GM18870 (cell line): ENCODE results near the gene PRSS36.

Experiments used
- ATAC-seq: cut with Tn5 transposase; IDR thresholded peaks from one replicate; pipeline ENCODE4 v1.9.1; 2021; ENCODE audit warnings: moderate library complexity; ENCODE audit not compliant: unreplicated experiment

PRSS36 gene

GRCh38 chr16:31128711-31129567 lies 20.9 kb downstream of the PRSS36 start:
- no peak for ATAC-seq

GRCh38 chr16:31127182-31127581 lies 22.7 kb downstream of the PRSS36 start:
- no peak for ATAC-seq

DNA sequence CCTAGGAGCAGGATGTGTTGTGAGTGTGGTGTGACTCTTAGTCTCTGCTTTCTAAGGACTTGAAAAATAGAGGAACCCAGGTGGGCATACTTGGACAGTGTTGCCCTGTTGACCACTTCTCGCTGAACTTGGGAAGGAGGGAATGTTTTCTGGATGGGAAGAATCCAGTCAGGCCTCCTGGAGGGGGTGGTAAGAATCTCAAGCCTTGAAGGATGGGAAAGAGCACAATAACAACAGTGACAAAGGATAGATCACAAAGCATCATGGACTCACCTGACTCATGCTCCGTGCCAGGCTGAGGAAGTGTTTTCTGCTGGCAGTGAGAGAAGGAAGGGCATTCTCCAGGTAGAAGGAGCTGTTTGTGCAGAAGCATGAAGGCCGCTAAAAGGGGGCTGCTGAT lies 24.0 kb downstream of the PRSS36 start:
- no peak for ATAC-seq

DNA sequence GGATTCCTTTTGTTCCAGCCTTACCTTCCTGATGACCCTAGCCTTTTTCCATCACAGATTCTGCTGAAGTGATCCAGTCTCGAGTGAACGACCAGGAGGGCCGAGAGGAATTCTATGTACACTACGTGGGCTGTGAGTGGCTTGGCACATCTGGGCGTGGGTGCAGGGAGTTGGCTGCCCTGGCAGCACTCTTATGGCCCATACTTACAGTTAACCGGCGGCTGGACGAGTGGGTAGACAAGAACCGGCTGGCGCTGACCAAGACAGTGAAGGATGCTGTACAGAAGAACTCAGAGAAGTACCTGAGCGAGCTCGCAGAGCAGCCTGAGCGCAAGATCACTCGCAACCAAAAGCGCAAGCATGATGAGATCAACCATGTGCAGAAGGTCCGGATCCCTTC lies 29.7 kb downstream of the PRSS36 start:
- no peak for ATAC-seq

- ATAC-seq, result no peak
Measured at GRCh38 chr16:31118223-31119155, 31.4 kb downstream of the PRSS36 start.

- ATAC-seq, result peak; percentile 84
Measured at GRCh38 chr16:31117384-31118222, 32.3 kb downstream of the PRSS36 start, which contains the start of gene KAT8. Gene KAT8, plus strand, starts transcription at chr16:31117664. Its CDS starts 18 bp downstream, at chr16:31117682.

DNA sequence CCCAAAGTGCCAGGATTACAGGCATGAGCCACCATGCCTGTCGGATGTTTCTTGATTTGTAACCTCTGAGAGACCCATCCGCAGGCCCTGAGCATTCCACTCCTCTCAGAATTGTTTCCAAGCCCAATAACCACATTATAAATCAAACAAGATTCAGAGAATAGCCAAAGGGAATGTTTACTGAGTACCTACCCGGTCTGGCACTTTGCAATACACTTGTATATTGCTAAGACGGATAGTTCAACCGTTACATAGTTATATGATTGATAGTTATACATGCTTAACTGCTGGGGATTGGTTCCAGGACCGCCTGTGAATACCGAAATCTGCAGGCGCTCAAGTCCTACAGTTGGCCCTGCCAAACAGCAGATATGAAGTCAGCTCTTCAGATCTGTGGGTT lies 35.4 kb downstream of the PRSS36 start:
- ATAC-seq, result no peak

DNA sequence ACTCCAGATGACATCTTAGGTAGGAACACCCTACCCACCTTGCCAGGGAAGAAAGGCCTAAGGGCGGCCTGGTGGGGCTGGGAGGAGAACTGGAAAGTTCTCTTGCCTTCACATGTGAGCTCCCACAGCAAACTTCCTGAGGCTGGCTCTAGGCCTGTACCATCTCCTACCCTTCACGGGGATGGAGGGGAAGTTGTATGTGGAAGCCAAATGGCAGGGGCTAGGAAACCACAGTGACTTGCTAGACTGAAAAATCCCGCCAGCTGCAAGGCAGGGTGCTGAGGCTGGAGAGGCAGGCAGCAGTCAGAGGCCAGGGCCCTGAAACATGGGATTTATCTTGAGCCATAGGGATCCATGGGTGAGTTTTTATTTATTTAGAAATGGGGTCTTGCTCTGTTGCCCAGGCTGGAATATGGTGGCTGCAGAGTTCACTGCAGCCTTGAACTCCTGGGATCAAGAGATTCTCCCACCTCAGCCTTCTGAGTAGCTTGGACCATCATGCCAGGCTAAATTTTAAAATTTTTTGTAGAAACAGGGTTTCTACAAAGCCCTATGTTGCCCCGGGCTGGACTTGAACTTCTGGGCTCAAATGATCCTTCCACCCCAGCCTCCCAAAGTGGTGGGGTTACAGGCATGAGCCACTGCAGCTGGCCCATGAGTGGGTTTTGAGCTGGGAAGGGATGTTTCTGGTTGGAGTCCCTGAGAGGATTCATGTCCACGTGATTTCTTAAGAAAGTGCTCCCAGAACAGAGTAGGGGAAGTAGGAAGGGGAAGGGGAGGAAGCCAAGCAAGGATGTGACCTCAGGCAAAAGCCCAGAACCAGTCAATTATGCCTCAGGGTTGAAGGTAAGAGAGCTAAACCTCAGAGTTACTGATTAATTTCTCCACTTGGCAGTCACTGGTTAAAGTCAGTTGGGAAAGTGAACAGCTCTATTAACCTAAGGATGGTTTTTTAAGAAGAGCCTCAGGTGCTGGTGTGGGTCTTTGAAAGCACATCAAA lies 36.4 kb downstream of the PRSS36 start:
- no peak for ATAC-seq

DNA sequence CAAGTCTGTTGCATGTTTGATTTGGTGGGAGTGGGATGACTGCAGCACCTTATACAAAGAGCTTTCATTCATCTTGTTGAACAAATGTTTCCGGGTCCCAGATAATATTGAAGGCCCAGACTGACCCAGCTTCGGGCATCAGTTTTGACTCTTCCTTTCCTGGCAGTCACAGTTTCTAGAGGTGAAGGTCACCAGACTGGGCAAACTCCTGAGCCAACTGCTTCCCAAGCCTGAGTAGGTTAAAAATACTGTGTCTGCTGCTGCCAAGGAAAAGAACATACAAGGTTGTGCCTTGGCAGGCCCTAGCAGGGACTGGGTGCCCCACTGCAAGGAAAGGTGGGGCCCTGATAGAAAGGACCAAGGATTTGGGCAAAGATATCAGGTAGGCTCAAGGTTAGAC lies 37.2 kb downstream of the PRSS36 start:
- ATAC-seq, result no peak

- no peak for ATAC-seq
Measured at GRCh38 chr16:31111881-31112466, 37.9 kb downstream of the PRSS36 start.

- no peak for ATAC-seq
Measured at GRCh38 chr16:31110106-31111034, 39.5 kb downstream of the PRSS36 start.

GRCh38 chr16:31109622-31110021 lies 40.2 kb downstream of the PRSS36 start:
- ATAC-seq, result no peak

- no peak for ATAC-seq
Measured at GRCh38 chr16:31108794-31109558, 40.9 kb downstream of the PRSS36 start.

DNA sequence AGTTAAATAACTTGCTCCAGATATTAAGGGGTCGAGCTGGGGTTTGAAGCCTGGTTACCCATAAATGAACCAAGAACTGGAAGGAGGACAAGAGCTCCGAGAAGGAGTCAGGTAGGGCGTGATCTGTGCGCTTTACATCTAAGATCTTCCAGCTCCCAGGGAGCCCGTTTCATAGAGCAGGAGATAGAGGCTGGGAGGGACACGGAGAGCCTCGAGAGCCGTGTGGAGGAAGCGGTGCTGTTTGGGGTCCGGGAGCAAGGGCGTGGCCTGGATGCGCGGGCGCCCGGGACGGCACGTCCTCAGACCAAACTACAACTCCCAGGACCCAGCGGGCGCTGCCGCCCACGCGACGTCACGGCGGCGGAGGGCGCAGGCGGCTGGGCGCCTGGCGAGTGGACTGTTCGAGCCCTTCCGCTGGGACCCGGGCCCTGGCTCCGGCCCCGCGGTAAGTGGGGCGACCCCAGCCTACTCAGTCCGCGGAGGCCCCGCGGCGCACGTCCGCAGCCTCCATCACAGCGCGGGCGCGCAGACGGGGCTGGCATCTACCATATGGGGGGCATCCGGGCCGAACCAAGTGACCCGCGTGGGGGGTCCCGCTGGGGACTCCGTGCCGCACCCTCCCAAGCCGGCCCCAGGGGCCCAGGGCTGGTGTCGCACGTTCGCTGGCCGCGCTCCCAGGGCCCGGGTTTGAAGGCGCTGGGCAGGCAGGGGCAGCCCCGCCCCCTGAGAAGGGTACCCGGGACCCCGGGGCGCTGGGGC lies 41.7 kb downstream of the PRSS36 start, which contains the start of gene BCKDK:
Gene BCKDK (plus strand): TSS at position 352 of the 759 bp plus-strand sequence. CDS start 838 bp downstream, outside the sequence.
- peak; percentile 49 for ATAC-seq

DNA sequence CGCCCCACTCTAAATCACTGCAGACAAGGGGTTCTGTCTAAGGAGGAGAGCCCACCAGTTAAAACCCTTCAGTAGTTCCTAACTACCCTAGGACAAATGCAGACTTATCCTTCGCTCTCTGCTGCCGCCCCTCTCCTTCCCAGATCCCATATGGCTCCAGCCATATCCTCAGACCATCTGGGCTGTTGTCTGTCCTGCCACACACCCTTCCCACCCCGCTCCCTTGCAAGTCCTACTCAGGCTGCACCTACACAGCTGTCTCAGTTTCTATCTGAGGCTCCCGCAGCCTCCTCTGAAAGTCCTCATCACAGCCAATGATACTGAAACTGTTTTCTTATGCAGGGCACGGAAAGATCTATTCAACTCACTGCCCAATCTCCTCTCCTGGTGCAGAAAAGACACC lies 42.4 kb downstream of the PRSS36 start:
- peak; percentile 59 for ATAC-seq
